HEK293 (cell line): ENCODE results near the gene MYO1E.

ENCODE experiments used
- CTCF ChIA-PET: fragments of 350-600 bp; formaldehyde crosslinking; extraction: SDS; loops from one replicate; lab custom pipeline; 2021; ENCODE audit warnings: antibody characterized with exemption; lab: Yijun Ruan, JAX
- POLR2A ChIA-PET: fragments of 300-600 bp; formaldehyde crosslinking; extraction: SDS; loops from one replicate; lab custom pipeline; 2020; ENCODE audit warnings: antibody characterized with exemption, inconsistent platforms; lab: Yijun Ruan, JAX
- H3K27ac ChIP-seq: fragments of 200-500 bp; sonication (Bioruptor generic); 2 replicates; pipeline ENCODE4 v1.5.1; 2014; ENCODE audit warnings: low read depth, low read length, control low read depth, inconsistent platforms; ENCODE audit errors: extremely low read depth
- H3K36me3 ChIP-seq, 2 experiments: fragments of 200-500 bp in 1 of 2; sonication (Bioruptor generic) in 1 of 2; 1 replicate in 1 of 2; 2 replicates in 1 of 2; pipeline ENCODE4 v1.5.1; 2014 to 2017; ENCODE audit warnings: inconsistent platforms in 2 of 2, low read length in 2 of 2; ENCODE audit not compliant: control insufficient read depth in 2 of 2, insufficient read depth in 1 of 2
- H3K4me1 ChIP-seq: fragments of 200-500 bp; sonication (Bioruptor generic); 2 replicates; pipeline ENCODE4 v1.5.1; 2014; ENCODE audit warnings: mild to moderate bottlenecking, low read length, inconsistent platforms; ENCODE audit not compliant: control insufficient read depth, insufficient read depth
- H3K4me3 ChIP-seq: 2 replicates; pipeline ENCODE4 v1.5.1; 2011; ENCODE audit warnings: low read depth, mild to moderate bottlenecking, control low read depth, low read length, moderate library complexity
- H3K9me3 ChIP-seq: fragments of 200-500 bp; sonication (Bioruptor generic); 2 replicates; pipeline ENCODE4 v1.5.1; 2014; ENCODE audit warnings: low read depth, low read length, inconsistent platforms; ENCODE audit not compliant: control insufficient read depth, insufficient read depth
- CTCF ChIP-seq: fragments of 450-650 bp; formaldehyde crosslinking; IDR thresholded peaks from 2 replicates; pipeline ENCODE4 v1.5.1; 2016; ENCODE audit warnings: missing biosample characterization, missing genetic modification characterization
- FEZF1 ChIP-seq: fragments of 450-650 bp; formaldehyde crosslinking; IDR thresholded peaks from 2 replicates; pipeline ENCODE4 v1.5.1; 2016; ENCODE audit warnings: missing biosample characterization, missing genetic modification characterization
- GLIS2 ChIP-seq: fragments of 450-650 bp; formaldehyde crosslinking; IDR thresholded peaks from 2 replicates; pipeline ENCODE4 v1.5.1; 2016; ENCODE audit warnings: missing biosample characterization, missing genetic modification characterization
- HOXA7 ChIP-seq: sonication (generic); formaldehyde crosslinking; IDR thresholded peaks from 2 replicates; pipeline ENCODE4 v1.8.1; 2022; ENCODE audit warnings: missing genetic modification reagents, borderline replicate concordance
- INSM2 ChIP-seq: fragments of 450-650 bp; formaldehyde crosslinking; IDR thresholded peaks from 2 replicates; pipeline ENCODE4 v1.5.1; 2016; ENCODE audit warnings: missing biosample characterization, missing genetic modification characterization
- MEIS1 ChIP-seq: sonication (generic); formaldehyde crosslinking; IDR thresholded peaks from 2 replicates; pipeline ENCODE4 v1.8.1; 2022; ENCODE audit warnings: missing genetic modification reagents, mild to moderate bottlenecking, borderline replicate concordance
- OSR2 ChIP-seq: fragments of 450-650 bp; formaldehyde crosslinking; IDR thresholded peaks from 2 replicates; pipeline ENCODE4 v1.5.1; 2016; ENCODE audit warnings: missing biosample characterization, missing genetic modification characterization
- ZNF121 ChIP-seq: fragments of 450-650 bp; formaldehyde crosslinking; IDR thresholded peaks from 2 replicates; pipeline ENCODE4 v1.5.1; 2016; ENCODE audit warnings: missing biosample characterization, missing genetic modification characterization
- ZNF148 ChIP-seq: fragments of 450-650 bp; formaldehyde crosslinking; IDR thresholded peaks from 2 replicates; pipeline ENCODE4 v1.5.0; 2017; ENCODE audit warnings: missing biosample characterization, missing genetic modification characterization, borderline replicate concordance
- ZNF214 ChIP-seq: fragments of 450-650 bp; formaldehyde crosslinking; IDR thresholded peaks from 2 replicates; pipeline ENCODE4 v1.5.1; 2017; ENCODE audit warnings: missing biosample characterization, mild to moderate bottlenecking, missing genetic modification characterization, borderline replicate concordance
- ZNF37A ChIP-seq: fragments of 450-650 bp; IDR thresholded peaks from 2 replicates; pipeline ENCODE4 v1.5.1; 2018; ENCODE audit warnings: missing biosample characterization, missing genetic modification characterization
- ZNF514 ChIP-seq: fragments of 450-650 bp; formaldehyde crosslinking; IDR thresholded peaks from 2 replicates; pipeline ENCODE4 v1.5.1; 2016; ENCODE audit warnings: missing biosample characterization, missing genetic modification characterization
- ZNF529 ChIP-seq: fragments of 450-650 bp; formaldehyde crosslinking; IDR thresholded peaks from 2 replicates; pipeline ENCODE4 v1.5.1; 2017; ENCODE audit warnings: missing genetic modification characterization, missing biosample characterization; ENCODE audit not compliant: insufficient replicate concordance
- ZNF544 ChIP-seq: fragments of 450-650 bp; formaldehyde crosslinking; IDR thresholded peaks from 2 replicates; pipeline ENCODE4 v1.5.0; 2017; ENCODE audit warnings: missing biosample characterization, missing genetic modification characterization
- ZNF600 ChIP-seq: fragments of 450-650 bp; formaldehyde crosslinking; IDR thresholded peaks from 2 replicates; pipeline ENCODE4 v1.5.1; 2016; ENCODE audit warnings: missing biosample characterization, missing genetic modification characterization
- ZNF645 ChIP-seq: fragments of 450-650 bp; formaldehyde crosslinking; IDR thresholded peaks from 2 replicates; pipeline ENCODE4; 2016; ENCODE audit warnings: missing biosample characterization, missing genetic modification characterization
- ZNF658 ChIP-seq: fragments of 450-650 bp; formaldehyde crosslinking; IDR thresholded peaks from 2 replicates; pipeline ENCODE4; 2016; ENCODE audit warnings: missing biosample characterization, missing genetic modification characterization
- ZNF660 ChIP-seq: fragments of 450-650 bp; IDR thresholded peaks from 2 replicates; pipeline ENCODE4 v1.5.1; 2018; ENCODE audit warnings: missing biosample characterization, mild to moderate bottlenecking, missing genetic modification characterization
- ZNF704 ChIP-seq: fragments of 450-650 bp; formaldehyde crosslinking; IDR thresholded peaks from 2 replicates; pipeline ENCODE4 v1.5.1; 2016; ENCODE audit warnings: missing biosample characterization, missing genetic modification characterization
- ZNF792 ChIP-seq: fragments of 450-650 bp; formaldehyde crosslinking; IDR thresholded peaks from 2 replicates; pipeline ENCODE4 v1.5.1; 2016; ENCODE audit warnings: missing biosample characterization, missing genetic modification characterization
- ZSCAN18 ChIP-seq: fragments of 450-650 bp; formaldehyde crosslinking; IDR thresholded peaks from 2 replicates; pipeline ENCODE4 v1.5.1; 2016; ENCODE audit warnings: missing biosample characterization, missing genetic modification characterization

MYO1E gene

GRCh38 chr15:59329570-59330350 lies 42.9 kb downstream of the MYO1E start:
- CTCF ChIA-PET, result interaction anchor here (0.6 kb wide), 1 partner anchor 15 kb away, joined by 3 read pairs; no protein-coding TSS in a partner anchor
- no peak overlapping the region for H3K27ac ChIP-seq
- H3K4me3 ChIP-seq, result no peak overlapping the region
- no peaks in the 10 kb centered on the region for H3K9me3 ChIP-seq
- TF ChIP-seq ZNF600 (no peak), ZNF792 (tag by site-specific recombination) (no peak), ZNF121 (tag by site-specific recombination) (no peak), ZNF704 (tag by site-specific recombination) (no peak), CTCF (tag by site-specific recombination) (no peak), INSM2 (tag by site-specific recombination) (no peak), HOXA7 (no peak), MEIS1 (CRISPR knock-in tag) (no peak), ZNF645 (tag by site-specific recombination) (no peak), ZNF658 (tag by site-specific recombination) (no peak), ZNF544 (tag by site-specific recombination) (no peak), OSR2 (tag by site-specific recombination) (no peak), ZSCAN18 (no peak), ZNF37A (no peak), GLIS2 (tag by site-specific recombination) (no peak), ZNF660 (no peak), ZNF514 (no peak), ZNF214 (no peak), FEZF1 (tag by site-specific recombination) (no peak)
- POLR2A ChIA-PET, result no interaction called here
- H3K36me3 ChIP-seq, result no peaks in the 10 kb centered on the region
- peaks cover 4% of the 10 kb centered on the region for H3K4me1 ChIP-seq

- no peaks in the 10 kb centered on the region for H3K36me3 ChIP-seq
- H3K4me3 ChIP-seq, result no peak overlapping the region
- TF ChIP-seq ZNF529 (tag by site-specific recombination) (no peak), ZNF148 (tag by site-specific recombination) (no peak)
- H3K9me3 ChIP-seq, result no peaks in the 10 kb centered on the region
- ChIA-PET CTCF (no interaction called here), POLR2A (no interaction called here)
- H3K4me1 ChIP-seq, result peaks cover 4% of the 10 kb centered on the region
- H3K27ac ChIP-seq, result no peak overlapping the region
Measured at GRCh38 chr15:59329091-59329490, 43.6 kb downstream of the MYO1E start.
